Raji (cell line): ENCODE data around the gene CRYAB.

Experiments used
- POLR2A ChIP-seq: IDR thresholded peaks from 2 replicates; pipeline ENCODE4 v1.6.1; 2011; ENCODE audit warnings: low read depth, low read length, control low read depth; ENCODE audit not compliant: insufficient read depth

CRYAB gene

GRCh38 chr11:111911563-111912401, at the start of gene CRYAB:
Gene CRYAB (minus strand): TSS chr11:111911770. CDS start chr11:111911724, 46 bp downstream.
- TF ChIP-seq POLR2A = no peak

GRCh38 chr11:111960916-111961315, 49.3 kb upstream of the CRYAB start:
- TF ChIP-seq POLR2A = no peak

GRCh38 chr11:111957663-111958444, 46.3 kb upstream of the CRYAB start:
- TF ChIP-seq POLR2A = no peak

- no peak for TF ChIP-seq POLR2A
These were observed 42.6 kb upstream of the CRYAB start for GRCh38 chr11:111954154-111954553.

GRCh38 chr11:111951565-111951964, 40.0 kb upstream of the CRYAB start:
- TF ChIP-seq POLR2A = no peak

GRCh38 chr11:111949519-111950426, 38.2 kb upstream of the CRYAB start:
- no peak for TF ChIP-seq POLR2A

GRCh38 chr11:111947143-111947542, 35.6 kb upstream of the CRYAB start:
- TF ChIP-seq POLR2A = no peak

- no peak for TF ChIP-seq POLR2A
These were observed 34.9 kb upstream of the CRYAB start for GRCh38 chr11:111946499-111946898.

- TF ChIP-seq POLR2A = no peak
These were observed 33.6 kb upstream of the CRYAB start for GRCh38 chr11:111945198-111945597.

GRCh38 chr11:111944651-111945051, 33.1 kb upstream of the CRYAB start:
- no peak for TF ChIP-seq POLR2A

GRCh38 chr11:111944139-111944538, 32.6 kb upstream of the CRYAB start:
- no peak for TF ChIP-seq POLR2A

GRCh38 chr11:111942829-111943228, 31.3 kb upstream of the CRYAB start:
- TF ChIP-seq POLR2A = no peak

- TF ChIP-seq POLR2A = no peak
These were observed 30.4 kb upstream of the CRYAB start for GRCh38 chr11:111941963-111942362.

- TF ChIP-seq POLR2A = no peak
These were observed 28.4 kb upstream of the CRYAB start for GRCh38 chr11:111939836-111940604.
